ENCODE results near the gene FXYD3. TPM values are rescaled to one million over a fixed set of nuclear protein-coding genes. Genes with fewer than 3 reads are reported as not detected.

Gene FXYD3
- total and polyA plus RNA-seq, 2 of the 13 experiments (the other 11 are each of a cell fraction or from before 2014, with no cell fraction given) = 4.9 TPM; not detected in 1

DNA sequence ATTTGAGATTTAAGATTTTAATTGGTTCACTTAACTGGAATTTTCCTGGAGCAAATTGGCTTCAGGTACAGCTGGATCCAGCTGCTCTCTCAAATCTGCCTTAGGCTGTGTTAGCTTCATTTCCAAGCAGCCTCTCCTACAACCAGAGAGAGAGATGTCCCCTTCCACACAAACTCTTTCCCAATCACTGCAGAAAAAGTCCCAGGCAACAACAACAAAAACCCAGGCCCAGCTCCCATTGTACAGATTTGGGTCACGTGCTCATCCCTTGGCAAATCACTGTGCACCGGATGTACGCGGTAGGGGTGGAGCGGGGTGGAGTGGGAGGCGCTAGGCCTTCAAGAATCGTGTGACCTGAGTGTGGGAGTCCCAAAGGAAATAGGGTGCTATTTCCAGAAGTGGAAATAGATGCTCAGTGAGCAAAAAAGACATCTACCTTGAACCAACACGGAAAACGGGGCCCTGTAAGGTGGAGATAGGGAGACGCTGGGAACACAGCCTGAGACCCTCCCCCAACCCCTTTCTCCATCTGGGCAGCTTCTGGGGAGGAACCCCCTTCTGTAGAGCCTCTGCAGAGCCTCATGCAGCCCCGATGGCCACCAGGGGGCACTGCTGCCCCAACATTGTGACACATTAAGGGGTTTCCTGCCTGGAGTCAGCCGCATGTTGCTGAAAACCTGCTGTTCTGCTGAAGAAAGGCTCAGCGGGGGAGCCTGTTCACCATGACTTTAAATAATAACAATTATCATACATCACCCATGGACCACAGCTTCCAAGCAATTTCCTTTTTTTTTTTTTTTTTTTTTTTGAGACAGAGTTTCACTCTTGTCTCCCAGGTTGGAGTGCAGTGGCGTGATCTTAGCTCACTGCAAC is 48.7 kb upstream of the FXYD3 start (continued):
- no peak for TF ChIP-seq KIAA2018 (CRISPR knock-in tag; IDR thresholded peaks at IDR 0.05; ENCODE audit: borderline replicate concordance)
- no peak for TF ChIP-seq ZSCAN31 (CRISPR knock-in tag; IDR thresholded peaks at IDR 0.05; ENCODE audit: low read depth)
- TF ChIP-seq, protein P1, sequence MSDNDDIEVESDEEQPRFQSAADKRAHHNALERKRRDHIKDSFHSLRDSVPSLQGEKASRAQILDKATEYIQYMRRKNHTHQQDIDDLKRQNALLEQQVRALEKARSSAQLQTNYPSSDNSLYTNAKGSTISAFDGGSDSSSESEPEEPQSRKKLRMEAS (IDR thresholded peaks at IDR 0.05) = no peak
- TF ChIP-seq ZNF496 (CRISPR knock-in tag; IDR thresholded peaks at IDR 0.05; ENCODE audit: insufficient replicate concordance) = no peak
- no peak for TF ChIP-seq XBP1 (CRISPR knock-in tag; IDR thresholded peaks at IDR 0.05)
- no peak for TF ChIP-seq ZNF83 (CRISPR knock-in tag; IDR thresholded peaks at IDR 0.05; ENCODE audit: borderline replicate concordance)
- no peak for TF ChIP-seq AKAP8 (CRISPR knock-in tag; IDR thresholded peaks at IDR 0.05)
- TF ChIP-seq RERE (CRISPR knock-in tag; IDR thresholded peaks at IDR 0.05; ENCODE audit: low read depth) = no peak
- TF ChIP-seq SIN3A (IDR thresholded peaks at IDR 0.05; ENCODE audit: borderline replicate concordance, low read depth, low read length) = no peak
- no peak for TF ChIP-seq U2AF2 (IDR thresholded peaks at IDR 0.05; ENCODE audit: low read depth, low read length)
- no peak for TF ChIP-seq TBX2 (CRISPR knock-in tag; IDR thresholded peaks at IDR 0.05; ENCODE audit: borderline replicate concordance)
- TF ChIP-seq CENPX (CRISPR knock-in tag; IDR thresholded peaks at IDR 0.05) = no peak
- 0 out of 2 replicates have a peak, but pooled peaks have one; percentile 41 for TF ChIP-seq ZNF652 (CRISPR knock-in tag; IDR thresholded peaks at IDR 0.05; ENCODE audit: borderline replicate concordance, low read depth)
